Left lung (tissue), 14 donors: Measurements from ENCODE around the gene DND1. TPM values are rescaled to one million over a fixed set of nuclear protein-coding genes. Genes with fewer than 3 reads are reported as not detected.
"Not testable (repeated sequence)": the region's sequence is repeated elsewhere in the genome, so short reads cannot be mapped to it uniquely, and the experiment has no call there.

Experiments
- ATAC-seq: fragments of 200-7000 bp; cut with Tn5 transposase; one replicate; pipeline ENCODE4 v1.9.1; 2020; ENCODE audit warnings: moderate library complexity
- DNase-seq, 4 donors: peaks; one replicate each; pipeline ENCODE4 v3.0.0-alpha.2; 2013 to 2020
- H3K27ac ChIP-seq, 2 donors: fragments of 200-600 bp; sonication (generic) in 1 of 2; one replicate each; pipeline versions ENCODE4 v1.5.0 to v1.8.0; 2020 to 2021
- H3K27me3 ChIP-seq, 2 donors: fragments of 200-600 bp; sonication (generic) in 1 of 2; one replicate each; pipeline versions ENCODE4 v1.5.0 to v1.8.0; 2020 to 2021
- H3K36me3 ChIP-seq, 2 donors: fragments of 200-600 bp; sonication (generic) in 1 of 2; one replicate each; pipeline versions ENCODE4 v1.5.0 to v1.8.0; 2020 to 2021
- H3K4me1 ChIP-seq, 2 donors: fragments of 200-600 bp; one replicate each; pipeline ENCODE4 v1.8.0; 2021
- H3K4me3 ChIP-seq, 2 donors: fragments of 200-600 bp; sonication (generic) in 1 of 2; one replicate each; pipeline versions ENCODE4 v1.5.0 to v1.8.0; 2020 to 2021; ENCODE audit warnings: mild to moderate bottlenecking in 1 of 2
- H3K9me3 ChIP-seq, 2 donors: fragments of 200-600 bp; sonication (generic) in 1 of 2; one replicate each; pipeline versions ENCODE4 v1.5.0 to v1.8.0; 2020 to 2021
- intact Hi-C, 2 donors: fragments of 100-400 bp; cut with DNase I; formaldehyde crosslinking; loops; one replicate each; pipeline versions ENCODE4 v1.11.2 to v1.14.2; 2022
- long read RNA-seq, 12 donors: library from polyadenylated mRNA in 2 of 12; unstranded in 2 of 12; transcript quantifications; one replicate each; pipeline ENCODE4 v2.0.0 and lab custom pipeline, GENCODE V29; 2019 to 2026
- polyA plus RNA-seq, 6 donors: library from polyadenylated mRNA; unstranded; fragments of 120-200 nt; gene quantifications; one replicate each; pipeline ENCODE4 v1.2.1, GENCODE V29; 2013; ENCODE audit not compliant: insufficient read length in 6 of 6
- total RNA-seq, 2 donors: library from RNA; stranded (reverse); fragmentation: NEBNext Ultra II Directional; extraction: Animal tissue kit (Norgen Biotek cat#: 25700); gene quantifications; one replicate each; pipeline ENCODE4 v1.2.1, GENCODE V29; 2021
- TF ChIP-seq, protein P1 (sequence below), 2 donors: fragments of 200-600 bp; sonication (generic) in 1 of 2; IDR thresholded peaks; one replicate each; pipeline versions ENCODE4 v1.5.0 to v1.8.0; 2021; ENCODE audit warnings: antibody characterized with exemption in 2 of 2
- donor health status: DM: no; HTN: yes; CAD: no.
- donor health status: DM: no; HTN: no; CAD: no.

DND1 gene
- total RNA-seq = under 1 TPM; 0.41 to 0.71 TPM
- 1 to 10 TPM in 2 of 6 donors, under 1 TPM in 2, not detected in 2; 0.36 to 1.3 (median 0.80) TPM for polyA plus RNA-seq
- long read RNA-seq, donor 1, partial matches to known transcripts = 5 of 10 reads
- long read RNA-seq, donor 1, other reads (novel, unspliced or antisense) = 5 of 10 reads
- long read RNA-seq, donor 2 = 0 reads
- long read RNA-seq, donor 3 = 0 reads
- long read RNA-seq, donor 4, partial matches to known transcripts = 0 of 1 reads
- long read RNA-seq, donor 4, other reads (novel, unspliced or antisense) = 1 of 1 reads
- long read RNA-seq, donor 5 = 0 reads
- long read RNA-seq, donor 6 = 0 reads
- long read RNA-seq, donor 7 = 0 reads
- long read RNA-seq, donor 8 = 0 reads
- long read RNA-seq, donor 9 = 0 reads
- long read RNA-seq, donor 10 = 0 reads
- long read RNA-seq, donor 11 = 0 reads
- long read RNA-seq, donor 12 = 0 reads

DNA sequence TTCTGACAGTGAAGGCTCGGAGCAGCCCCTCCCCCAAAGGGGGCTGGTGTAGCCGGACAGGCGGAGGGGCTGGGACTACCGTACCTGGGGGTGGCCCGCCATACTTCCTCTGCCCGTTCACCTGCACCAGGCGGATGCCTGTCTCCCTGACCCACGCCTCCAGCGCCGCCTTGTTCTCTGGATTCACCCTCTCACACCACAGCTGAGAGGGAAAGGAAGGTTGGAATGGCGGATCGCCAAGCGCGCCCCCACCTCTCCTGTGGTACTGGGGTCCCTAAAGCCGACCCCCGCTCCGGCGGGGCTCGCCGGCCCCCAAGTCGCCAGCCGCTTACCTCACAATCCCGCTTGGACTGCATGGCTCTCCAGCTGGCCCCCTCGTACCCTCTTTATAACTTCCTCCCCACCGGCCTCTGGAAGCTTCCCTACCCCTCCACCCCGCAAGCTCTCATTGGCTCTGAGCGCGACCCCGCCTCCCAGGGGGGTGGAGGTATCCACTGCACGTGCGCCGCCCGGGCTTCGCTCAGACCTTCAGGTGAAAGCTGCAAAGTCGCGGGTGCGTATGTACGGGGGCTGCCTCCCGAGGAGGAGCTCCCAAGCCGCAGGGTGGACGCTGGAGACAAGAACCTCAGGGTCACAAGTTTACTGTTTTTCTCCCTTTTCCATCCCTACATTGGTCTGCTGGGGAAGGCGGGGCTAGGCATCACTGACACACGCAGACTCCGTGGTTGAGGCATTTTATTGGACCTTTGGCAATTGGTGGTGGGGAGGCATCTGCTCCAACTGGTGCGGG, at the start of gene DND1:
DND1 (minus strand) TSS at position 390 of the 790 bp plus-strand sequence; CDS start at position 356, 34 bp downstream.
- H3K36me3 ChIP-seq = peaks cover 0 to 98% of the 10 kb centered on the region in 2 donors
- DNase-seq (no peak), ATAC-seq (no peak)
- H3K4me1 ChIP-seq = no peaks in the 10 kb centered on the region
- H3K9me3 ChIP-seq = no peaks in the 10 kb centered on the region
- H3K4me3 ChIP-seq = no peak within 1 kb of the TSS
- TF ChIP-seq, protein P1, sequence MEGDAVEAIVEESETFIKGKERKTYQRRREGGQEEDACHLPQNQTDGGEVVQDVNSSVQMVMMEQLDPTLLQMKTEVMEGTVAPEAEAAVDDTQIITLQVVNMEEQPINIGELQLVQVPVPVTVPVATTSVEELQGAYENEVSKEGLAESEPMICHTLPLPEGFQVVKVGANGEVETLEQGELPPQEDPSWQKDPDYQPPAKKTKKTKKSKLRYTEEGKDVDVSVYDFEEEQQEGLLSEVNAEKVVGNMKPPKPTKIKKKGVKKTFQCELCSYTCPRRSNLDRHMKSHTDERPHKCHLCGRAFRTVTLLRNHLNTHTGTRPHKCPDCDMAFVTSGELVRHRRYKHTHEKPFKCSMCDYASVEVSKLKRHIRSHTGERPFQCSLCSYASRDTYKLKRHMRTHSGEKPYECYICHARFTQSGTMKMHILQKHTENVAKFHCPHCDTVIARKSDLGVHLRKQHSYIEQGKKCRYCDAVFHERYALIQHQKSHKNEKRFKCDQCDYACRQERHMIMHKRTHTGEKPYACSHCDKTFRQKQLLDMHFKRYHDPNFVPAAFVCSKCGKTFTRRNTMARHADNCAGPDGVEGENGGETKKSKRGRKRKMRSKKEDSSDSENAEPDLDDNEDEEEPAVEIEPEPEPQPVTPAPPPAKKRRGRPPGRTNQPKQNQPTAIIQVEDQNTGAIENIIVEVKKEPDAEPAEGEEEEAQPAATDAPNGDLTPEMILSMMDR (IDR thresholded peaks at IDR 0.05) = no peak
- no peak within 1 kb of the TSS for H3K27ac ChIP-seq
- intact Hi-C loops = no loop called here
- no peaks in the 10 kb centered on the region for H3K27me3 ChIP-seq

DNA sequence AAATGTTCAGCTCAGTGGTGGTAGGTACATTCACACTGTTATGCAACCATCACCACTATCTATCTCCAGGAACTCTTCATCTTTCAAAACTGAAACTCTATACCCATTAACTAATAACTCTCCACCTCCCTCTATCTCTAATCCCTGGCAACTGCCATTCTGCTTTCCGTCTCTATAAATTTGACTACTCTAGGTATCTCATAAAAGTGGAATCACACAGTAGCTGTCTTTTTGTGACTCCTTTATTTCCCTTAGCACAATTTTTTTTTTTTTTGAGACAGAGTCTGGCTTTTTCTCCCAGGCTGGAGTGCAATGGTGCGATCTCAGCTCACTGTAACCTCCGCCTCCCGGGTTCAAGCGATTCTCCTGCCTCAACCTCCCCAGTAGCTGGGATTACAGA, 48.0 kb upstream of the DND1 start:
- ATAC-seq, DNase-seq: not testable (repeated sequence)
- intact Hi-C loops = loop anchor here in 1 of 2 donors (10.0 kb wide), 1 partner anchor 357 kb away; the partner anchor contains the start of gene SLC4A9

DNA sequence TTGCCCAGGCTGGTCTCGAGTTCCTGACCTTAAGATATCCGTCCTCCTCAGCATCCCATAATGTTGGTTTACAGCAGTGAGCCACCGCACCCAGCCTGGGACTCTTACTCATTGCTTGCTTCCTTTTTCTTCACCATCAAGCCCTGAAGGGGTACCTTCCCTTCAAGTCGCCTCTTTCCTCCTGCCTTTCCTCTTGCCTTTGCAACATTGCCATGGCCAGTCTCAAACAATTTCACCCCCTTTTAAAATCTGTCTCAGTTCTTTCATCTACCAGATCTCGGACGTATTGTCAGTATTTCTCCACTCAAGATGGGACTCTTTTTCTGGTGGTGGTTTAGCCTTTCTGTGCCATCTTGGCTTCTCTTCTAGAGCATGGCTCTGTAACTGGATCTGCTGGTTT, 47.4 kb upstream of the DND1 start:
- not testable (repeated sequence) for H3K4me1 ChIP-seq, H3K4me3 ChIP-seq, H3K9me3 ChIP-seq, ATAC-seq, DNase-seq, H3K36me3 ChIP-seq, H3K27ac ChIP-seq
- intact Hi-C loops = loop anchor here in 1 of 2 donors (10.0 kb wide), 1 partner anchor 356 kb away; the partner anchor contains the start of gene SLC4A9
- H3K27me3 ChIP-seq = peaks cover 0 to 28% of the 10 kb centered on the region in 2 donors

More for the DNA sequence above, 48.0 kb upstream of the DND1 start:
- H3K9me3 ChIP-seq, H3K27ac ChIP-seq, H3K36me3 ChIP-seq, H3K4me3 ChIP-seq, H3K4me1 ChIP-seq: not testable (repeated sequence)
- H3K27me3 ChIP-seq = peaks cover 0 to 34% of the 10 kb centered on the region in 2 donors

DNA sequence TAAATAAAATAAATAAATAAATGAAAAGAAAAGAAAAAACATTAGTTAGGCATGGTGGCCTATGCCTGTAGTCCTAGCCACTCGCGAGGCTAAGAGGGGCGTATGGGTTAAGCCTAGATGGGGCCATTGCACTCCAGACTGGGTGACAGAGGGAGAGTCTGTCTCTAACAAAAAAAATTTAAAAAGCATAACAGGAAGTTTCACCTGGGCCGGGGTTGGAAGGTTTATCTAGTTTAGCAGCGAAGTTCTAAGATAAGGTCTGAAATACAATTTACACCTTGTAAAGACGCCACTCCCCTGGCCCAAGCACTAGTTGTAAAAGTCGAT, 44.9 kb upstream of the DND1 start:
- TF ChIP-seq, protein P1 (IDR thresholded peaks at IDR 0.05) = no peak
- Histone ChIP-seq H3K27me3 (peaks cover 0 to 9% of the 10 kb centered on the region in 2 donors), H3K36me3 (no peaks in the 10 kb centered on the region), H3K4me3 (no peak overlapping the region), H3K4me1 (no peaks in the 10 kb centered on the region), H3K9me3 (no peaks in the 10 kb centered on the region), H3K27ac (no peak overlapping the region)
- ATAC-seq = no peak
- DNase-seq = no peak
- intact Hi-C loops = no loop called here

DNA sequence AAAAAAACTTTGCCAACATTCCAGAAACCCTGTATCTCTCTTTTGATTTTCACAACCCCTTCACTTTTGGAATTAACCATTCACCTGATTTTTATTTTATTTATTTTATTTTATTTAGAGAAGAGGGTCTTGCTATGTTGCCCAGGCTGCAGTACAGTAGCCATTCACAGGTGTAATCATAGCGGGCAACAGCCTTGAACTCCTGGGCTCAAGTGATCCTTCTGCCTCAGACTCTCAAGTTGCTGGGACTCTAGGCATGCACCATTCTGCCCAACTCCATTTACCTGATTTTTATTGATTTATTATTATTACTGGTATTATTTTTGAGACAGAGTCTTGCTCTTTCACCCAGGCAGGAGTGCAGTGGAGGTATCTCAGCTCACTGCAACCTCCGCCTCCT, 42.9 kb upstream of the DND1 start:
- intact Hi-C loops, H3K36me3 ChIP-seq, H3K4me3 ChIP-seq, H3K9me3 ChIP-seq, H3K27ac ChIP-seq, ATAC-seq, H3K27me3 ChIP-seq, DNase-seq, H3K4me1 ChIP-seq: not testable (repeated sequence)

DNA sequence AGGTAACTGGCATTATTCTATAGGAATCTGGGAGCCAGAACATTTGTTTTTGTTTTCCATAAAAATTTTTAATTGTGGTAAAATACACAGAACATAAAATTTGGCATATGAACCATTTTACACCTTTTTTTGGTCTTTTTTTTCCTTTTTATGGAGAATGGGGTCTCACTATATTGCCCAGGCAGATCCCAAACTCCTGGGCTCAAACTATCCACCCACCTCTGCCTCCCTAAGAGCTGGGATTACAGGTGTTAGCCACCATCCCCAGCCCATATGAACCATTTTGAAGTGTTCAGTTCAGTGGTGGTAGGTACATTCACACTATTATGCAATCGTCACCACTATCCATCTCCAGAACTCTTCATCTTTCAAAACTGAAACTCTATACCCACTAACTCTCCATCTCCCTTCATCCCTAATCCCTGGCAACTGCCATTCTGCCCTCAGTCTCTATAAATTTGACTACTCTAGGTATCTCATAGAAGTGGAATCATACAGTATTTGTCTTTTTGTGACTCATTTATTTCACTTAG, 40.3 kb upstream of the DND1 start:
- intact Hi-C loops = no loop called here
- Histone ChIP-seq H3K4me3 (no peak overlapping the region), H3K4me1 (peaks cover 0 to 10% of the 10 kb centered on the region in 2 donors), H3K27ac (no peak overlapping the region), H3K36me3 (no peaks in the 10 kb centered on the region), H3K27me3 (no peaks in the 10 kb centered on the region), H3K9me3 (no peaks in the 10 kb centered on the region)
- no peak for DNase-seq
- no peak for ATAC-seq
- TF ChIP-seq, protein P1 (IDR thresholded peaks at IDR 0.05) = no peak
